Eye (tissue), 1 donor: Measurements from ENCODE around the gene ALG14.
A peak's percentile ranks its signal among the peaks of the same experiment; 100 is the strongest.
"Not testable (repeated sequence)": the region's sequence is repeated elsewhere in the genome, so short reads cannot be mapped to it uniquely, and the experiment has no call there.

Experiments
- DNase-seq: peaks from one replicate; pipeline ENCODE4 v3.0.0-alpha.2; 2015

Gene ALG14

GRCh38 chr1:95005584-95005983 lies 67.2 kb downstream of the ALG14 start:
- DNase-seq: no peak

GRCh38 chr1:95004013-95004412 lies 68.7 kb downstream of the ALG14 start:
- DNase-seq: no peak

GRCh38 chr1:95003433-95003738 lies 69.4 kb downstream of the ALG14 start:
- DNase-seq: no peak

DNA sequence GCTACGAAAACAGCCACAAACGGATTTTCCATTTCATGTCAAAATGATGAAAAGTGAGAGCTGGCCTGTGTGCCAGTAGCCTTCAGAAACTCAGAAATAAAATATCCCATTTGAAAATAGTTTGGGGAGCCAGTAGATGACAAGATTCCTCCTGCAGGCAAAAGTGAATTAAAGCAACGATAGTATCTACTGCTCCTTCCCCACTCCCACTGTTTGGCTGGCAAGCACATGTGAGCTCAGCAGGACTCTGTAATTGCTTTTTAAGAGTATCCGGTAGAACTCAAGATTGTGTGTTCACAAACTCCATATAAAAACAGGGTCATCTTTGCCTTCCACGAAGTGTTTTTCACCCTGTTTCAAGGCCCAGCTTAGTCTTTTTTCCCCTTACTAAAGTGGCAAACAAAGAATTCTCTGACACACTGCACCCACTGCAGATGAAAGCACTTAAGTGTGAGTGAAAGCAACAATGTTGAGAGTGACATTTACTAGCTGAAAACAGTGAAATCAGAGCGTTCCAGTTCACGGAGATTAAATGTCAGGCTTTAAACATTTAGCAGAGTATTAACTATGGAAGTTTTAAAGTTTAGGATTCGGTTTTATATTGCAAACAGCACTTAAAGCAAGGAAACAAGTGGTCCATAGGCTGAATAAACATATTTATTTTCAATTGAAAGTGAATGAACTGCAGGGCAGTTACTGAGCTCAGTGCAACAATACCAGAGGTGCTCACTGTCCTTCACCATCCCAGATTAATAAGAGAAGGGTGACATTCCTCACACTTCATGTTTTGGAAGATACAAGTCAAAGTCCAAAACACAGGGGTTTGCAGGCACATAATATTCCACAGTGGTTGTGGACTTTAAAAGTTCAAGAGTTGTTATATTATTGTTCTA lies 70.0 kb downstream of the ALG14 start:
- DNase-seq: peak; percentile 57

DNA sequence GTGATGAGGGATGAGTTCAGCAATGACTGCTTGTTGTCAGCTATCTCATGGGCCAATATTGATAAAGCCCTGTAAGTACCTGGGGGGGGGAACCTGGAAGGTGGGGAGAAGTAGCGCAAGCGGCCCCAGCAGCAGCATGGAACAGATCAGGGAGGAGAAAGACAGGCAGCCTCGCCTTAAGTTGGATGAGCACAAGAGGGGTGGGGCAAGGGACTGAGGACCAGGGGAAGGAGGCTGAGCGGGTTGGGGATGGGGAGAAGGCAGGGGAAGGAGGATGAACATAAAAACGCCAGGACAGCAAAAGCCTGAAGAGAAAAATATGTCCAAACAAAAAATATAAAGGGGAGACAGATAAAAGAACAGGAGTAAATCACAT lies 70.6 kb downstream of the ALG14 start:
- DNase-seq: no peak

DNA sequence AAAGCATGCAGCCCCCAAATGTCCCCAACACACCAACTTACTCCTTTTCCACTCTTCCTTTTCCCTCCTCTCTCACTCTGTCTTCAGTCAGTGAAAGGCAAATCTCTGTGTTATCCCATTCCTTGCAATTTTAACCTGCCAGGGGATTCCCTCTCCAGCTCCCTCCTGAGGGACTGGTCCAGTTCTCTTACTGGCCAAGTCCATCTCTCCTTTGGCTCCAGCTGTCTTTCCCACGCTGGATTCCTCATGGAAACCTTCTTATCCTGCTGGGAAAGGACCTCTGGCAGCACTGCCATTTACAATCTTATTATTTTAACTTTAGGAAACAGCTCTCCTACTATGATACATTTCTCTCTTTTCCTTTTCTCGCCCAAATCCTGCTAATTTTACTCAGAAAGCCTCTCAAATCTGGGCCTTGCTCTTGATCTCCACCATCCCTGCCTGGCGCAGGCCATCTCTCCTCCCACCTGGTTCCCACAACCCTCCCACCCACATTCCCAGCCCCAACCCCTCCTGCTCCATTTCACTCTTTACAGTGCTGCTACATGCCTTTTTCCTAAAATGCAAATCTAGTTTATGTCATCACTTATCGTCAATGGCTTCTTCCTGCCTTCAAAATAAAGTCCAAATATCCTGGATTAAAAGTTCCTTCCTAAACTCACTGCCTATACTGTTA lies 73.2 kb downstream of the ALG14 start:
- no peak for DNase-seq

DNA sequence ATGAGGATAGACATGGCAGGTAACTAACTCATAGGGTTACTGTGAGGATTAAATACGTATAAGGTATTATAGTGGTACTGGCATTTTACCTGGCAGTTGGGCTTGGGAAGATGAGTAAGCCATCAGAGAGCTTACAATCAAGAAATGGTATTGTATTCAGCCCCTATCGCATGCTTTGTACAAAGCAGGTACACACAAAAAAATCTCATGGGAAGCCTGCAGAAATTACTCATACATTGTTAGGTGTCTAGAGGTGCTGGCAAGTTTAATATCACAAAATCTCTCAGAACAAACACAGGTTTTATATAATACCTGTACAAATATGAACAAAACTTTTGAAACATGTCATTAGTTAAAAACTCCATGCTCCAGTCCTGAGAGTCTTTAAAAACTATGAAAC lies 74.0 kb downstream of the ALG14 start:
- no peak for DNase-seq

- no peak for DNase-seq
Measured at GRCh38 chr1:94998114-94998513, 74.6 kb downstream of the ALG14 start.

DNA sequence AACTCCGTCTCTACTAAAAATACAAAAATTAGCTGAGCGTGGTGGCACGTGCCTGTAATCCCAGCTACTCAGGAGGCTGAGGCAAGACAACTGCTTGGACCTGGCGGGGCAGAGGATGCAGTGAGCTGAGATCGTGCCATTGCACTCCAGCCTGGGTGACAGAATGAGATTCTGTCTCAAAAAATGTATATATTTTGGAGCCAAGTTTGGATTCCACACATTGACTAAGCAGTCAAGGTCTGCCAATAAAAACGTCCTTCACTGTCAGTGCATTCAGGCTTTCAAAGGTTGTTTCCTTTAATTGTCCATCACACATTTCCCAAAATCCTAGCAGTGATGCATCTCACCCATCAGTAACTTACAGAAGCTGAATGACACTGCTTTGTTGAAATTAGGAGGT lies 77.2 kb downstream of the ALG14 start:
- DNase-seq: not testable (repeated sequence)

- DNase-seq: no peak
Measured at GRCh38 chr1:94994805-94995204, 77.9 kb downstream of the ALG14 start.

DNA sequence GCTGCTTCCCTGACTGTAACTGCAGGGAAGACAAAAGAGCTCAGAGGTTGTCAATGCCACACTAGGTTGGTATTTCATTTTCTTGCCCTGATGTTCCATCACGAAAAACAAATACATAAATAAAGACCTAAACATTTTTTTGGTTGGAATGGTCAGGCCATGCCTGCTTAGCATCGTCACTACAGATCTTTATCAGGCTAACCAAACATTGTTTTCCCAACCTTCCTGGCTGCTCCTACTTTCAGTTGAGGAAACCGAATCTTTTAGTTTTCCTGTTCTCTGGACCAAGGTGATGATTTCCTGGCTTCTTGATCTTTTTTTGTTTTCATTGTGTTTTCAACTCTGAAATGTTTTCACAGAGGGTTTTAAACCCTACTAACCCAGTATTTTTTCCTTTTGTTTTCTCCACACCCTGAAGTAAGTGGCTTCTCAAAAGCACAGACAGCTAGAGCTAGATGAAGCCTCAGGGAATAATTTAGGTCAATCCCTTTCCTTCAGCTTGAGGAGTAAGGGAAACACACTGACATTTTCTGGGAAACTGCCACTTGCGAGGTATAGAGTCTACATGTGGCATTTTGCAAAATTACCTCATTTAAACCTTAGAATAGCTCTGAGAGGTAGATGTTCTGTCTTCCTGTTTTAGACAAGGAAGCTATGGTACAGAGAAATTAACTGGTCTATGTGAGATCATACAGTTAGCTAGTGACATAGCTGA lies 78.7 kb downstream of the ALG14 start:
- no peak for DNase-seq

DNA sequence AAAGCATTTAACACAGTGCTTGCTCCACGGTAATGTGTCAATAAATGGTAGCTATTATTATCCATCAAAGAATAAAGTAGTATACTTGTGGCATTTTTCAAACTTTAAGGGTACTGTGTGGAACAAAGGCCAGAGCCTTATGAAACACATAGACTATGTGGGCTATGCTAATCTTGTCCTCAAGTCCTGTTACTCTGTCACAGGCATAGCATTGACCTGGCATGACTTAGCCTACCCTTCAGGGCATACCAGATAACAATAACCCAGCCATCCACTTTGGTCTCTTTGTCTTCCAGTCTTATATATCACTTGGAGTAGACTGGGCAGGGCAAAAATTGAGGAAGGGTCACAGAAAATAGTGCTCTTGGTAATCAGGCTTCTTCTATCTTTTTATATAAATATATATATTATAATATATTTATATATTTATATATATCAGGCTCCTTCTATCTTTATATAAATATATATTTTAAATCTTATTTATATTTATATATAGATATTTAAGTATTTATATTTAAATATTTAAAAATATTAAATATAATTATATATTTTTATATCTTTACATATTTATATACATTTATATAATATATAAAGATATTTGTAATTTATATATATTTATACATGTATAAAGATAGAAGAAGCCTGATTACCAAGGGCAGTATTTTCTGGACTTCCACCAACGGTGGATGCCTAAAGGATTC lies 79.7 kb downstream of the ALG14 start:
- DNase-seq: no peak

- DNase-seq: no peak
Measured at GRCh38 chr1:94992161-94992560, 80.6 kb downstream of the ALG14 start.

DNA sequence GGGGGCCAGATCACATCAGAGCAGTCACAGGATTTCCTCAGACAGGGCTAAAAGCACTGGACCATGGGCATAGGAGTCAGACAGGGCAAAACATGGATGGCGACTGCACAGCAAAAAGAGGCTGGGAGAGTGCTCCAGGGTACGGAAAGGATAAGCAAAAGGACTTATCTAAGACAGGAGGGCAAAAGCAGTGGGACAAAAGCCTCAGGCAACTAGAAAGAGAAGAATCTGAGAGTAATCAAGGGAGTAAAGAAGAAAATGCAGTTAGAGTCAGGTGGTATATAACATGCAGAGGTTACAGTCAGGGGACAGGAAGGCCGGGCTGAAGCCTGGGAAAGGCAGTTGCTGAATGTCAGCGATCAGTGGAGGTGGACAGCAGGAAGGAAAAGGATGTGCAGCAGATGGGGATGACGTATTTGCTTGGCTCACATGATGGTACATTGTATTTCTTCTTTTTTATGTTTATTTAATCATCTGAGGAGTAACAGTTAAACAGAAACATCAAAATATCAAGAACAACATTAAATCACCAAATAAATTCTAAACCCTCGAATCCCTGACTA lies 82.8 kb downstream of the ALG14 start:
- no peak for DNase-seq

DNA sequence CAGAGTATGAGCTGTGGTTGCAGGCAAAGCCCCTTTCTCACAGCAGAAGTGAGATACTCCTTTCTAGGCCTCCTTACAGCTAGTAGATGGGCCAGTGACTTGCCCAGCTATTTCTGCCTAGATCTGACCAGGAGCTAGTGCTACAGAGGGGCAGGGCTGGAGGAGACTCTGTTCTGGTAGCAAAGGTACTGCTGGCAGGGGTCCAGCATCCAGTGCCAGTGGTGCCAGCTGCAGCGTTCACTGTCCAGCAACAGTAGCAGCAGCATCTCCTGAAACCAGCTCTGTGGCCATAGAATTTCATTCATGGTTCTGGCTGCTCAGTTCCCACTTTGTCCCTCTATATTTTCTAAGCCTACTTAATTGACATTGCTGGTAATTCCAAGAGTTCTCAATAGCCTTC lies 83.4 kb downstream of the ALG14 start:
- no peak for DNase-seq

DNA sequence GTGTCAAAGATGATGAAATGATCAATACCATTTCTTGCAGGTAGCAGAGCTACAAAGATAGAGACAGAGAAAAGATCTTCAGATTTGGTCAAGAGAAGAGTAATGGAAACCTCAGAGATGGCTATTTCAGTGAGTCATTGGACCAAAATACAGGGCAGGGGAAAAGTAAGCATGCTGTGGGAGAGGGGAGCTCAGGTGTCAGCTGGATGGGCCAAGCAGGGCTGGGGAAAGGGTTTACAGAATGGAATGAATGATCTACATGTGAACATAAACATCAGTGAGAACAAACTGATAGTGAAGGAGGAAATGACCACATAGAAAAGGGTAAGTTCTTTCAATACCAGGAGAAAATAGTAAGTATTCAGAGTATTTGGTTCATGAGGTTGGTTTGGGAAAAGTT lies 84.4 kb downstream of the ALG14 start:
- no peak for DNase-seq

- no peak for DNase-seq
Measured at GRCh38 chr1:94986783-94987182, 86.0 kb downstream of the ALG14 start.

DNA sequence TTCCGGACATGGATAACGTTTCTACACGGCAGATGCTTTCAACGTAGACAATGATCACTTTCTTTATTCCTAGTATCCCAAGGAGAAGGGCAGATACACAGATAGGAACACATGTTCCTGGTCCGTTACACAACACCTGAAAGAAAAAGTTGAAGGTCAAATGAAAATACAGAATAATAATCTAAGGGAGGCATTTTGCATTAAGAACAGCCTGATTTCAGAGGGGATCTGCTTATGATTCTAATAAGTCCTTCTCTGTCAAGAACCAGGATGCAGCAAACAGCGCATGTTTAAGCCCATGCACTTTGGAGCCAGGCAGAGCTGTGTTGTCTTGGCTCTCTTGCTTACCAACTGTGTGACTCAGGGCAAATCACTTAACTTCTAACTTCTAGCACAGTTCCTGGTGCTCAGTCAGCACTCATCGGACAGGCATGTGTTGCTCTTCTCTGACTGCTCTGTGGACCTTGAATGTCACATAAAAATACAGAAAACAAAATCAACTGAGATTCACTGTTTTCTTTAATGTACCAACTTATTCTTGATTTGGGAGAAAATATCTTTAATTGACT lies 89.5 kb downstream of the ALG14 start:
- no peak for DNase-seq

DNA sequence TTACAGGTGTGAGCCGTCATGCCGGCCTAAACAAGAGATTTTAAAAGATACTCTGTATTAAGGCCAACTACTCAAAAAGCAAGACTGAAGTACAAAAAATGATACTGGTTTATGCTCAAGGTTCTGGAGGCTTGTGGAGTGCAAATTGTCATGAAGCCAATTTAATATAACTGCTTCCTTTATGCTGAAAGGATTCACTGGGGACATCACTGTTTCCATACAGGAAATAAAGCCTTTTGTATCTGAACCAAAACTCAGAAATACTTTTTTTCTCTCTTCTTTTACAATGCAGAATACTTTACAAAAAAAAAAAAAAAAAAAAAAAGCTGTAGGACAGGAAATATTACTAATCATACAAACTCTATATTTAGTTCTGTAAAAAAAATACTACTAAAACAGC lies 90.4 kb downstream of the ALG14 start:
- DNase-seq: no peak

DNA sequence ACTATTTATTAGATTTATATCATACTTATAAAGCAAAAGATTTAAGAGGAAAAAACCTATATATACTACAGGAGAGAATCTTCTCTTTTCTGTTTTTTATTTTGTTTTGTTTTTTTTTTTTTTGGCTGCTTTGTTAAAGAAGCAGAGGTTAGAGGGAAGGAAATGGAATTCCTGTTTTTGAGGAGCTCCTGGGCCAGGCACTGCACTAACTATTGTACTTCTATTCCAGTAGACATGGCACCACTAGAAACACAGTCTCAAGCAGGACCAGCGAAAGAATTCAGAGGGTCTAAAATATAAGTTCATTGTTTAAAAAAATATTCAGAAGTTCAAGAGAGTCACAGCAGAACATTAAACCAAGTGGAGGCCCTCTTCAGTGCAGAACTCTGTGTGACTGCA lies 91.2 kb downstream of the ALG14 start:
- no peak for DNase-seq

DNA sequence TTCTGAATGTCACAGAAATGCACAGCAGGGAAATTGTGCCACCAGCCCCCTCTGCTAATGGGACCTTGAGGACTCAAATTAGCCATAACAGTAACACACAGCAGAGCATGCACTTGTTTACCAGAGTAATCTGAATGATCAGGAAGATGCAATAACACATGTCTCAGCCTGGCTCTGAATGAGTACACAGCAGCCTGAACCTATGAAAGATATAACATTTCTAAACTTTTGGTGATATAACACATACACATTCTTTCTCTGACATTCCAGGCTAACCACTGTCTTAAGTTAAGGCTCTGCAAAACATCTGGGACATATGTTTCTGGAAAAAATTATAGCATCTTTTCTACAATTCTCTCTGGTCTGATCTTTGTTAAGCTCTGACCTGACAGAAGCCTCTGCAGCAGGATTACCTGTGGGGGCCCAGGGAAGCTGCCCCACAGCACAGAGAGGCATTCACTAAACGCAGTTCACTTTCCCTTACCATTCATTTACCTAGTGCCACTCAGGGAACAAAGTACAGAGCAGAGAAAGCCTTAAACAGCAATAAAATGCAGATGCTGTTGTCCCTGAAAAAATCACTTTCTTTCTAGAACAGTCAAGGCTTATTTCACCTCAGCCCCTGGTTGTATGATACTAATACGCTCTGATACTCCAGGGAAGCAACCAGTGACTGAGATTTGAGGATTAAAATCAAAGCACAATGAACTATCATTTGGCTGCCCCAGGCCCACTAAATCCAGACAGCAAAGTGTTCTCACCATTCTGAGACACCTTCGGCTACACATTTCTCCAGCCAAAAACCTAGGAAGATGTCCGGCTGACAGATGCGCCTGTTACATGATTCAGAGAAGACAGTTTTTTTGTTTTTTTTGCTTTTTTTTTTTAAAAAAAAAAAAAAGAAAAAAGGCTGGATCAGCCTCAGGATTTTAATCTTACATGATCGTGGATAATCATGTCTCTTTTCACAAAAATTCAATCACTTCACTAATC lies 91.9 kb downstream of the ALG14 start:
- DNase-seq: peak; percentile 30
